Body of pancreas (tissue), 4 donors: ENCODE data around the gene SEMA7A. TPM values are rescaled to one million over a fixed set of nuclear protein-coding genes. Genes with fewer than 3 reads are reported as not detected.
"Not testable (repeated sequence)": the region's sequence is repeated elsewhere in the genome, so short reads cannot be mapped to it uniquely, and the experiment has no call there.

Experiments
- ATAC-seq: fragments of 150-250 bp; one replicate; pipeline ENCODE4 v1.9.1; 2016
- DNase-seq, 4 donors: peaks; one replicate each; pipeline ENCODE4 v3.0.0-alpha.2; 2019
- H3K27ac ChIP-seq, 4 donors: fragments of 200-600 bp; sonication (generic); 1 replicate in 3 of 4; 2 replicates in 1 of 4; pipeline versions ENCODE4 v1.5.1 to v1.6.1; 2016 to 2019; ENCODE audit warnings: mild to moderate bottlenecking in 1 of 4, mixed read lengths in 1 of 4, moderate library complexity in 1 of 4
- H3K27me3 ChIP-seq, 2 donors: fragments of 200-600 bp; sonication (generic); one replicate each; pipeline ENCODE4 v1.6.0; 2016; ENCODE audit warnings: mild to moderate bottlenecking in 1 of 2
- H3K36me3 ChIP-seq, 2 donors: fragments of 200-600 bp; sonication (generic); replicated peaks in 1 of 2; 2 replicates each; pipeline ENCODE4 v1.5.1; 2016; ENCODE audit warnings: low read depth in 2 of 2; ENCODE audit not compliant: insufficient read depth in 1 of 2
- H3K4me1 ChIP-seq: fragments of 200-600 bp; sonication (generic); one replicate; pipeline ENCODE4 v1.6.0; 2016
- H3K4me3 ChIP-seq, 2 donors: fragments of 200-600 bp; sonication (generic); 1 replicate in 1 of 2; 2 replicates in 1 of 2; pipeline ENCODE4 v1.5.1; 2016 to 2019
- H3K9me3 ChIP-seq, 3 donors: fragments of 200-600 bp; sonication (generic); 1 replicate in 2 of 3; 2 replicates in 1 of 3; pipeline ENCODE4 v1.5.1; 2016
- POLR2A ChIP-seq, 3 donors: fragments of 450-650 bp; IDR thresholded peaks; one replicate each; pipeline ENCODE4 v1.6.1; 2016; ENCODE audit warnings: antibody characterized with exemption in 3 of 3, mild to moderate bottlenecking in 2 of 3
- WGBS, 2 donors: methylation state at CpG; one replicate each; pipeline ENCODE4 v1.1.5; 2017; 5-methylcytosine and 5-hydroxymethylcytosine counted together
- intact Hi-C: fragments of 100-400 bp; cut with DNase I; formaldehyde crosslinking; loops from one replicate; pipeline ENCODE4 v1.15.1; 2023
- total RNA-seq, 2 donors: library from RNA; depleted of rRNA; stranded (reverse); fragments of >200 nt; gene quantifications; one replicate each; pipeline ENCODE4 v1.1.0, GENCODE V29; 2016
- TF ChIP-seq, protein P1 (sequence below), 7 experiments: fragments of 450-650 bp in 4 of 7; fragments of 200-600 bp in 3 of 7; sonication (generic) in 3 of 7; IDR thresholded peaks; one replicate each; pipeline ENCODE4 v1.5.1; 2016 to 2019; ENCODE audit warnings: antibody characterized with exemption in 7 of 7

SEMA7A gene
- total RNA-seq, 2 donors from 2014 or later = 0.33 to 0.52 TPM

DNA sequence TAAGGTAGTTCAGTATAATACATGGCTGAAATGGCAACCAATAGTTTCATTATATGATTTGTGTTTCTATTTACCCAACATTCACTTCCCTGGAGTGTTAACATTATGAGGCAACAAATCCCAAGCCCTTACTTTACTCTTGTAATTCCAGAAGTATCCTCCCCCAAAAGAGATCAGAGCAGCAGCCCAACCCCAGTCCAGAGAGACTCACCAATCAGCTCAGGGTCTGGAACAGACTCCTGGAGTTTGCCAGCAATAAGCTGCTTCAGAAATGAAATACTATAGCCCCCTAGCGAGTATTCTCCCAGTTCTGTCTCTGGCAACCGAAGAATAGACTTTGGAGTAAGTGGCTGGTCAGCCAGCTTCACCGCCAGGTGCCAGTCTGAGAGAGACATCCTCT is 24.7 kb upstream of the SEMA7A start:
- Histone ChIP-seq H3K36me3 (peaks cover 0 to 2% of the 10 kb centered on the region in 2 donors), H3K4me1 (peaks cover 21% of the 10 kb centered on the region), H3K27me3 (no peaks in the 10 kb centered on the region), H3K9me3 (no peaks in the 10 kb centered on the region), H3K4me3 (no peak overlapping the region), H3K27ac (no peak overlapping the region)
- intact Hi-C loops = no loop called here
- TF ChIP-seq, protein P1, sequence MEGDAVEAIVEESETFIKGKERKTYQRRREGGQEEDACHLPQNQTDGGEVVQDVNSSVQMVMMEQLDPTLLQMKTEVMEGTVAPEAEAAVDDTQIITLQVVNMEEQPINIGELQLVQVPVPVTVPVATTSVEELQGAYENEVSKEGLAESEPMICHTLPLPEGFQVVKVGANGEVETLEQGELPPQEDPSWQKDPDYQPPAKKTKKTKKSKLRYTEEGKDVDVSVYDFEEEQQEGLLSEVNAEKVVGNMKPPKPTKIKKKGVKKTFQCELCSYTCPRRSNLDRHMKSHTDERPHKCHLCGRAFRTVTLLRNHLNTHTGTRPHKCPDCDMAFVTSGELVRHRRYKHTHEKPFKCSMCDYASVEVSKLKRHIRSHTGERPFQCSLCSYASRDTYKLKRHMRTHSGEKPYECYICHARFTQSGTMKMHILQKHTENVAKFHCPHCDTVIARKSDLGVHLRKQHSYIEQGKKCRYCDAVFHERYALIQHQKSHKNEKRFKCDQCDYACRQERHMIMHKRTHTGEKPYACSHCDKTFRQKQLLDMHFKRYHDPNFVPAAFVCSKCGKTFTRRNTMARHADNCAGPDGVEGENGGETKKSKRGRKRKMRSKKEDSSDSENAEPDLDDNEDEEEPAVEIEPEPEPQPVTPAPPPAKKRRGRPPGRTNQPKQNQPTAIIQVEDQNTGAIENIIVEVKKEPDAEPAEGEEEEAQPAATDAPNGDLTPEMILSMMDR (IDR thresholded peaks at IDR 0.05) = no peak
- TF ChIP-seq POLR2A (IDR thresholded peaks at IDR 0.05) = no peak
- ATAC-seq (no peak), DNase-seq (no peak)
- WGBS, 2 donors = 85 to 96% methylated on average over 3 of the region's 3 CpGs

DNA sequence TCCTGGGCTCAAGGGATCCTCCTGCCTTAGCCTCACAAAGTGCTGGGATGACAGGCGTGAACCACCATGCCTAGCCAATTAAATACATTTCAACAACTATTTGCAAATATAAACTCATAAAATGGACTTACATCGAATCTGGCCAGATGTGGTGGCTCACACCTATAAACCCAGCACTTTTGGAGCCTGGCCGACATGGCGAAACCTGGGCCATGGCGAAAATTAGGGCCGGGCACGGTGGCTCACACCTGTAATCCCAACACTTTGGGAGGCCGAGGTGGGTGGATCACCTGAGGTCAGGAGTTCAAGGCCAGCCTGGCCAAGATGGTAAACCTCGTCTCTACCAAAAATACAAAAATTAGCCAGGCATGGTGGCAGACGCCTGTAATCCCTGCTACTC is 23.3 kb upstream of the SEMA7A start:
- H3K36me3 ChIP-seq, H3K9me3 ChIP-seq, H3K27me3 ChIP-seq, H3K27ac ChIP-seq, intact Hi-C loops, DNase-seq, H3K4me3 ChIP-seq, ATAC-seq: not testable (repeated sequence)
- peaks cover 12% of the 10 kb centered on the region for H3K4me1 ChIP-seq
- 90 to 94% methylated on average over 9 of the region's 10 CpGs for WGBS, 2 donors

DNA sequence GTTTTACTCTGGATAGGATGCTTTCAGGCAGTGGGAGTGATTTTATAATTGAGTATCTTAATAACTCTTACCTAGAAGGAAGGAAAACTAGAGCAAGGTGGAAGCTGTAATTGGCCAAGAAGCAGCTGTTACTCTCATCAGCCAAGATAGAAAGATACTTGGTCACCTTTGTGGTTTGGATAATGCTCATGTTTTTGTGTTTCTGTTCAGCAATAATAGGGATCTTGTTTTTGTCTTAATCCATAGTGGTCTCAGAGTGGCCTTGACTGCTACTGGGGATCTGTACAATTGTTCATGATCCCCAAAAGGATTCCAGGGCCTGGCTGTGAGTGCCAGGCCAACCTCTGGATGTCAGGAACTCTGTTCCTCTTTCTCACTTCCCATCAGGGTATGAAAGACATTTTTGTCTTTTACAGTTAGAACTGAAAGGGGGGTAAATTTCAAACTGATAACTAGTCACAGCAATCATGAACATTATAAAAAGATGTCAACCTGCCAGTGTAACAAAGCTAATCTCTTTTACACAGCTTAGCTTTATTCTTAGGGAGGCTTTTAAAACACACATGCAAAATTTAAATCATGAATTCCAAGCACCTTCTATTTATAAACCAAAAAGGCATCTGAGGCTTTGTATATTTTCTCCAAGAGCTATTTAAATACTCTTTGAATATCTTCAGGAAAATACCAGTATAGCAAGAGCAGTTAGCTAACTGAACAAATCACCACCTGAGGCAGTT is 21.2 kb upstream of the SEMA7A start:
- Histone ChIP-seq H3K4me3 (no peak overlapping the region), H3K27me3 (no peaks in the 10 kb centered on the region), H3K9me3 (no peaks in the 10 kb centered on the region), H3K36me3 (peaks cover 0 to 13% of the 10 kb centered on the region in 2 donors), H3K4me1 (peaks cover 1% of the 10 kb centered on the region), H3K27ac (no peak overlapping the region)
- TF ChIP-seq, protein P1 (IDR thresholded peaks at IDR 0.05) = no peak
- TF ChIP-seq POLR2A (IDR thresholded peaks at IDR 0.05) = no peak
- DNase-seq (no peak), ATAC-seq (no peak)
- intact Hi-C loops = no loop called here

DNA sequence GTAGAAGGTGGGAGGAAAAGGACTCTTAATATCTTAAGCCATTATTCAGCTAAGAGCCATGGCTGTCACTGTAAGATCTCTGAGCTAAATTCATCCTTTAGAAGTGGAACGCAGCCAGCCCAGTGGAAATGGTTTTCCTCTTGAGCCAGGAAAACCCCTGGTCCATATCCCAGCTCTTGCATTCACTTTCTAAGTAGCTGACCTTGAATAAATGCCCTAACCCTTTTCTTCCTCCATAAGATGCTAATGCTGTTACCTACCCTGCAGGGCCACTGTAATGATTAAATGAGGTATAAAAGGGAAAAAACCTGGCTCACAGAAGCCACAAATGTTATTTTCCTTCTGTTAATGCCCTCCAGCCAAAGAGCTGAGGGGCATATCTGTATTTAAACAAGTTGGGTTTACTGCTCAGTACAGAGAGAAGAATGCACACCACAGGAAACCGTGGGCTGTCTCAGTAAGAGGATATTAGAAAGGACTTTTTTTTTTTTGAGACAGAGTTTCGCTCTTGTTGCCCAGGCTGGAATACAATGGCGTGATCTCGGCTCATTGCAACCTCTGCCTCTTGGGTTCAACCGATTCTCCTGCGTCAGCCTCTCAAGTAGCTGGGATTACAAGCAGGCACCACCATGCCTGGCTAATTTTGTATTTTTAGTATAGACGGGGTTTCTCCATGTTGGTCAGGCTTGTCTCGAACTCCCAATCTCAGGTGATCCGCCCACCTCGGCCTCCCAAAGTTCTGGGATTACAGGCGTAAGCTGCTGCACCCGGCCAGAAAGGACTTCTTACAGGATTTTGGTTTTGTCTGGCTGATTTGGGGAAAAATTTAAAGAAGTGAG is 20.4 kb upstream of the SEMA7A start:
- no peak overlapping the region for H3K27ac ChIP-seq
- no peaks in the 10 kb centered on the region for H3K4me1 ChIP-seq
- TF ChIP-seq, protein P1 (IDR thresholded peaks at IDR 0.05) = no peak
- no peak for TF ChIP-seq POLR2A (IDR thresholded peaks at IDR 0.05)
- peaks cover 0 to 13% of the 10 kb centered on the region in 2 donors for H3K36me3 ChIP-seq
- no peak for DNase-seq
- H3K9me3 ChIP-seq = no peaks in the 10 kb centered on the region
- WGBS, 2 donors = 78 to 82% methylated on average over 13 of the region's 13 CpGs
- no peak overlapping the region for H3K4me3 ChIP-seq
- H3K27me3 ChIP-seq = no peaks in the 10 kb centered on the region
- intact Hi-C loops = no loop called here
- ATAC-seq = no peak
